Ascending aorta (tissue), 2 donors: ENCODE data around the gene TRERF1. TPM values are rescaled to one million over a fixed set of nuclear protein-coding genes. Genes with fewer than 3 reads are reported as not detected.
"Not testable (repeated sequence)": the region's sequence is repeated elsewhere in the genome, so short reads cannot be mapped to it uniquely, and the experiment has no call there.

ENCODE experiments used
- DNase-seq, 2 donors: peaks; one replicate each; pipeline ENCODE4 v3.0.0-alpha.2; 2019; ENCODE audit warnings: low spot score in 2 of 2
- H3K27ac ChIP-seq, 2 donors: fragments of 200-600 bp; sonication (generic); one replicate each; pipeline ENCODE4 v1.5.1; 2016 to 2017; ENCODE audit warnings: mild to moderate bottlenecking in 1 of 2
- H3K27me3 ChIP-seq: fragments of 200-600 bp; sonication (generic); one replicate; pipeline ENCODE4 v1.5.1; 2017
- H3K36me3 ChIP-seq, 2 donors: fragments of 200-600 bp; sonication (generic); one replicate each; pipeline ENCODE4 v1.5.1; 2016
- H3K4me1 ChIP-seq, 2 donors: fragments of 200-600 bp; sonication (generic); one replicate each; pipeline ENCODE4 v1.5.1; 2016 to 2017; ENCODE audit warnings: mild to moderate bottlenecking in 1 of 2
- H3K4me3 ChIP-seq, 2 donors: fragments of 200-600 bp; sonication (generic); one replicate each; pipeline ENCODE4 v1.5.1; 2016 to 2017; ENCODE audit warnings: mild to moderate bottlenecking in 1 of 2
- H3K9me3 ChIP-seq, 2 donors: fragments of 200-600 bp; sonication (generic); one replicate each; pipeline ENCODE4 v1.5.1; 2016
- CTCF ChIP-seq, 3 experiments: fragments of 200-600 bp in 2 of 3; fragments of 450-650 bp in 1 of 3; sonication (generic) in 2 of 3; IDR thresholded peaks; one replicate each; pipeline ENCODE4 v1.5.1; 2016 to 2019; ENCODE audit warnings: antibody characterized with exemption in 3 of 3, mild to moderate bottlenecking in 1 of 3, moderate library complexity in 1 of 3
- intact Hi-C: fragments of 100-400 bp; cut with DNase I; formaldehyde crosslinking; loops from one replicate; pipeline ENCODE4 v1.15.1; 2023
- total RNA-seq: library from RNA; depleted of rRNA; stranded (reverse); fragments of >200 nt; gene quantifications from one replicate; pipeline ENCODE4 v1.1.0, GENCODE V29; 2016

TRERF1 gene
- total RNA-seq, 1 donor from 2014 or later: 34.1 TPM

DNA sequence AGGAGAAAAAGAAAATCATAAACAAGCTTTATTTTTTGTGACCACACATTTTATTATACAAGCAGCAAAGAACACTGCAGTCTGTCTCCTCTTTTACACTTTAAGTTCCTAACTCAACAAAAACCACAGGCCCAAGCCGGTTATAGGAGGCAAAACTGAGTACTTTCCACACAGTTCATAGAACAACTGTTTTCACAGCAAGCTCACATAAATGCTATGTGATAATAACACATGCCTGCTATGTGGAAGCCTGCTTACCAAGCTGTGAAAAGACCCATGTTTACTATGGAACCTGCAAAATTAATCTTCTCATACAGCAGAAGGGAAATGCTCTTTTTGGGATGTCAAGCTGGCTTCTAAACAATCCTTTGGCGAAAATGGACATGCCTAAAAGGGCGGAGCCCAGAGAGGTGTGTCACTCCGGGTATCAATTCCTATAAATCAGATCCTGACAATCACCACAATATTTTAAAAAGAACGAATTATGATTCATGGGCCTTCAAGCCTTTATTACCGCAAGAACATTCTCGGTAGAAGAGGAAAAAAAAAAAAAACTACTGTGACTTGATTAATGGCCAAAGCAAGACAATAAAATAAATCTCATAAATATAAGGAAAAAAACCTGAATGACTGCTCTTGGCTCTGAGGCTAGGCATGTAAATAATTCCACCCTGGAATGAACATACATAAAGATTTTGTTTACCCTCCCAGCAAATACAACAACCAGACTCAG is 2.6 kb downstream of the TRERF1 start:
- peaks cover 0 to 3% of the 10 kb centered on the region in 2 donors for H3K4me1 ChIP-seq
- H3K27ac ChIP-seq: no peak overlapping the region
- no peak for TF ChIP-seq CTCF (IDR thresholded peaks at IDR 0.05)
- H3K9me3 ChIP-seq: no peaks in the 10 kb centered on the region
- H3K4me3 ChIP-seq: no peak overlapping the region
- DNase-seq: no peak
- intact Hi-C loops: no loop called here
- no peaks in the 10 kb centered on the region for H3K27me3 ChIP-seq
- no peaks in the 10 kb centered on the region for H3K36me3 ChIP-seq

GRCh38 chr6:42448391-42448790 is 3.3 kb downstream of the TRERF1 start:
- intact Hi-C loops: no loop called here
- H3K4me3 ChIP-seq: no peak overlapping the region
- H3K36me3 ChIP-seq: no peaks in the 10 kb centered on the region
- no peak for DNase-seq
- H3K27ac ChIP-seq: no peak overlapping the region
- no peaks in the 10 kb centered on the region for H3K9me3 ChIP-seq
- H3K27me3 ChIP-seq: no peaks in the 10 kb centered on the region
- peaks cover 0 to 3% of the 10 kb centered on the region in 2 donors for H3K4me1 ChIP-seq
- no peak for TF ChIP-seq CTCF (IDR thresholded peaks at IDR 0.05)

GRCh38 chr6:42446996-42447395 is 4.7 kb downstream of the TRERF1 start:
- Histone ChIP-seq H3K36me3 (no peaks in the 10 kb centered on the region), H3K4me3 (no peak overlapping the region), H3K4me1 (peaks cover 0 to 3% of the 10 kb centered on the region in 2 donors), H3K9me3 (no peaks in the 10 kb centered on the region), H3K27ac (no peak overlapping the region), H3K27me3 (no peaks in the 10 kb centered on the region)
- intact Hi-C loops: no loop called here
- no peak for TF ChIP-seq CTCF (IDR thresholded peaks at IDR 0.05)
- no peak for DNase-seq

DNA sequence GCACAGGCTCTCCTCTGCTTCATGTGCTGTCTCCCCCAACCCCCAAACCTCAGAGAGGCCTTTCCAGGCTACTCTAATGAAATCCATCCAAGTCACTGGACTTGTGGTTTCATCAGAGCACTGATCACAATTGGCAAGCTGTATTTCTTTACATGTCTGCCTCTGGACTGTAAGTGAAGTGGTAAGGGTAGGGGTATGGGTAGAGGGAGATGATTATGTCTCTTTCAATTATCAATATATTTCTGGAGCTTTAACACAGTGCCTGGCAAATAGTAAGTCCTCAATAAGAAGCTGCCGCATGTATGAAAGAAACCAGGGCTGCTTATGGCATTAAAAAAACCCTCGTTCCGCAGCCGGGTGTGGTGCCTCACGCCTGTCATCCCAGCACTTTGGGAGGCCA is 5.4 kb downstream of the TRERF1 start:
- Histone ChIP-seq H3K36me3 (no peaks in the 10 kb centered on the region), H3K9me3 (no peaks in the 10 kb centered on the region), H3K27ac (no peak overlapping the region), H3K4me1 (peaks cover 0 to 7% of the 10 kb centered on the region in 2 donors), H3K27me3 (no peaks in the 10 kb centered on the region), H3K4me3 (no peak overlapping the region)
- intact Hi-C loops: no loop called here
- no peak for TF ChIP-seq CTCF (IDR thresholded peaks at IDR 0.05)
- DNase-seq: no peak

GRCh38 chr6:42445955-42446354 is 5.8 kb downstream of the TRERF1 start:
- H3K27ac ChIP-seq, DNase-seq, H3K27me3 ChIP-seq, H3K4me3 ChIP-seq, intact Hi-C loops, H3K9me3 ChIP-seq, H3K4me1 ChIP-seq, H3K36me3 ChIP-seq: not testable (repeated sequence)

DNA sequence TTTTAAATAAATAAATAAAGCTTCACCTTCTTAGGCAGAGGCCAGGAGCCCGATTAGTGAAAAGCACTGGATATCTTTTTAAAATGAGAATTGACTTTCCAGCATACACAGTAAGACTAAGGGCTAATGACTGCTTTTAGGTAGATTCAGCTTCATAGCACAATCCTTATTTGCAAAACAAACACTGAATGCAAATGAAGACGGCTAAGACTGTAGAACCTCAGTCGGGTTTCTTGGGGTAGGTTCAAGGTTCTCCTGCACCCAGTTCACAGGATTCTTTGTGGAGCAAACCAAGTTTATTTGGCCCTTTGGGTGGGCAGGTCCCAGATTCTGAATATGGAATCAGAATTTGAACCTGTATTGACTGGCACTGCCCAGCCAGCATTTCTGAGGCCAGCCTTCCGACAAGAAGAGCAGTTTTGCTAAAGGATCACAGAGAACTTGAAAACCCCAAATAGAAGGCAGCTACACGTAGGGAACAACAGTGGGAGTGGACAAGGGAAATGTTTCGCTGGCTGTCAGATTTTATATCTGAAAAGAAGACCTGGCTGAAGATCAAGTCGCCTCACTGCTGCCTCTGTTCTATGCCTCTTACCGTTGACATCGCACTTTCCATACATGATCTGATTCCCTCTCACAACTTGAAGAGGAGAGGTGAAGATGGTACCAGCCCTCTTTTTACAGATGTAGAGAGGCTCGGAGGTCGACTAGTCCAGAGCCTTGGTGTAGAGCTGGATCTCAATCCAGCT is 8.2 kb downstream of the TRERF1 start:
- no peaks in the 10 kb centered on the region for H3K9me3 ChIP-seq
- no peak for DNase-seq
- intact Hi-C loops: no loop called here
- no peak overlapping the region for H3K4me3 ChIP-seq
- no peaks in the 10 kb centered on the region for H3K27me3 ChIP-seq
- H3K4me1 ChIP-seq: peaks cover 0 to 11% of the 10 kb centered on the region in 2 donors
- H3K27ac ChIP-seq: no peak overlapping the region
- TF ChIP-seq CTCF (IDR thresholded peaks at IDR 0.05): no peak
- no peaks in the 10 kb centered on the region for H3K36me3 ChIP-seq
